GM18507 (cell line): ENCODE results near the gene ZNF813.
"Not testable (repeated sequence)": the region's sequence is repeated elsewhere in the genome, so short reads cannot be mapped to it uniquely, and the experiment has no call there.

ENCODE experiments used
- DNase-seq: peaks from one replicate; pipeline ENCODE4 v3.0.0; 2011; ENCODE audit warnings: low read depth; ENCODE audit not compliant: insufficient read length; ENCODE audit errors: extremely low spot score
- FAIRE-seq: peaks from 2 replicates; lab custom pipeline; 2011; peaks lifted over from hg19 to GRCh38; lab: Jason Lieb, UNC

Gene ZNF813

DNA sequence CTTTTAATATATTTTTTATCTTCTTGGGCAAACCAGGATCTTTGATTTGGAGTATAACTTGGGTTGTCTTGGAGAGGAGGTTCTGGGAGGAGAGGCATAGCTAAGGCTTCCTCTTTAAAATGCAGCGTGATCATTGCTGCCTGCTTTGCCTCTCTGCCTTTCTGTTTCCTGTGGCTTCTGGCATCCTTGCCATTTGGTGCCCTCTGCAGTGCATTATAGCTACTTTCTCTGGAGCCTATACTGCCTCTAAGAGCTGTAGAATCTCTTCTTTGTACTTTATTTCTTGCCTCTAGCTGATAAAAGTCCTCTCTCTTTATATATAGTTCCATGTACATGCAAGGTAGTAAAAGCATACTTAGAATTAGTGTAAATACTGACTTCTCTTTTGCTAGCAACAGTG lies 7.3 kb downstream of the ZNF813 start:
- not testable (repeated sequence) for DNase-seq, FAIRE-seq

DNA sequence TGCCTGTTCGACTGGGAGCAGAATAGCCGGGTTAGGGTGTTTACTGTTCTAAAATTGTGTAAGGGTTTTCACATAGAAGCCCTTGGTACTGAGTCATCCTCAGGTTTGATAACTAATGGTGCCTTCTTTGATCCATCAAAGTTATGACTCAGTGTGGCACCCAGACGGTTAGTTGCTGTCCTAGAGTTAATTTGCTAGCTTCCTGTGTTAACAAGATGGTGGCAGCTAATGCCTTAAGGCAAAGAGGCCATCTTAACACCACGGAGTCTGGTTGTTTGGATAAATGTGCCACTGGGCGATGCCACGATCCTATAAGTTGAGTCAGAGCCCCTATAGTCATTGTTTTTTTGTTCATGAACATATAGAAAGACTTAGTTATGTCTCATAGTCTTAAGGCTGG lies 7.9 kb downstream of the ZNF813 start:
- DNase-seq, FAIRE-seq: not testable (repeated sequence)

- not testable (repeated sequence) for DNase-seq, FAIRE-seq
These were observed 16.2 kb downstream of the ZNF813 start for GRCh38 chr19:53483751-53484150.

DNA sequence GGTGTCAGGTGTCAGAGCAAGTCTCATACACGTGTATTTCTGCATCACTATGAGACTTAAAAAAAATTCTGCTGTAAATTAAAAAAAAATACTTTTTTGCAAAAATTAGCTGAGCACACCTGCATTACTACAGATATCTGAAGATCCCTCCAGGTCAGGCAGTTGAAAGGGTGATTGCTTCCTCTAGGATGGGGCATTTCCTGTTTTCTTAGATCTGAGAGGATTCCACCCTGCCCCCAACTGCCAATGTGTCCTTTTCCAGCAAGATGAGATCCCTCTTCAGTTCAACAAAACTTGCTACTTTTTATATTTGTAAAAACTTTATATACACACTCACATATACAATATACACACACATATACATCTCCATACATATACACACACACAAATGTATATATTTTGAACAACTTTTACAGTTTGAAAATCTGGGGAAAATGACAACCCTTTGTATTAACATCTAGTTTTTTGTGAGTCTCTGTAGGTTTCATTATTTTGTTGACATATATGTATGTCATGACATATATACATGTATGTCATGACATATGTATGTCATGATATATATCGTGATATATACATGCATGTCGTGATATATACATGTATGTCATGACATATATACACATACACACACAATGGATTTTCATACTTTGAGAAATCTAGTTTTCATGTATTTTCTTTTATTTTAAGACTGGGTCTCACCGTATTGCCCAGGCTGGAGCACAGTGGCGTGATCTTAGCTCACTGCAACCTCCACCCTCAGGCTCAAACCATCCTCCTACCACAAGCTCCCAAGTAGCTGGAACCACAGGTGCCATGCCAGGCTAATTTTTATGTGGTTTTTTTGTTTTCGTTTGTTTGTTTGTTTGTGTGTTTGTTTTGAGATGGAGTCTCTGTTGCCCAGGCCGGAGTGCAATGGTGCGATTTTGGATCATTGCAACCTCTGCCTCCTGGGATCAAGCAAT lies 17.8 kb downstream of the ZNF813 start:
- DNase-seq (no peak), FAIRE-seq (no peak)

DNA sequence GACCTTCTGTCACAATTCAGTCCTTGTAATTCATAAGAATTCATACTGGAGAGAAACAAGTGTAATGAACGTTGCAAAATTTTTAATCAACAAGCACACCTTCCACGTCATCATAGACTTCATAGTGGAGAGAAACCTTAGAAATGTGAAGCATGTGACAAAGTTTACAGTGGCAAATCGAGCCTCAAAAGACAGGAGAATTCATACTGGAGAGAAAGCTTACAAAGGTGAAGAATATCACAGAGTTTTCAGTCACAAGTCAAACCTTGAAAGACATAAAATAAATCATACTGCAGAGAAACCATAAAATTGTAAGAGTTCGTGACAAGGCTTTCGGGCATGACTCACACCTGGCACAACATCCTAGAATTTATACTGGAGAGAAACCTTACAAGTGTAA lies 24.6 kb downstream of the ZNF813 start:
- no peak for DNase-seq
- FAIRE-seq: no peak

- FAIRE-seq, DNase-seq: not testable (repeated sequence)
These were observed 29.9 kb downstream of the ZNF813 start for GRCh38 chr19:53497311-53498023.

GRCh38 chr19:53498024-53498395 lies 30.5 kb downstream of the ZNF813 start:
- not testable (repeated sequence) for FAIRE-seq

DNA sequence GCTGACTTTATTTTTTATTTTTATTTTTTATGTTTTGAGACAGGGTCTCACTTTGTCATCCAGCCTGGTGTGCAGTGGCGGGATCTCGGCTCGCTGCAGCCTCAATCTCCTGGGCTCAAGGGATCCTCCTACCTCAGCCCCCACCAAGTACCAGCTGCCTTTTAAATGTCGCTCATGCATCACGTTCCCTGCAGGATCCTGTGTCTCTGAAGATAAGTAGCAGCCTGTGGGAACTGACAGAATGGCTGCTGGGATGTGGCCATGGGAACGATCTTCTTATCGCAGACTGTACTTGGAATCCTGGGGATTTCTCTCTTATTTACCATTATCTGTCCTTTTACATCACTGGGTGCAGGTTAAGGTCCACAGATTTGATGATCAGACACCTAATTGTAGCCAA lies 35.6 kb downstream of the ZNF813 start:
- FAIRE-seq: not testable (repeated sequence)

More at GRCh38 chr19:53498024-53498395, 30.5 kb downstream of the ZNF813 start:
- DNase-seq: not testable (repeated sequence)

DNA sequence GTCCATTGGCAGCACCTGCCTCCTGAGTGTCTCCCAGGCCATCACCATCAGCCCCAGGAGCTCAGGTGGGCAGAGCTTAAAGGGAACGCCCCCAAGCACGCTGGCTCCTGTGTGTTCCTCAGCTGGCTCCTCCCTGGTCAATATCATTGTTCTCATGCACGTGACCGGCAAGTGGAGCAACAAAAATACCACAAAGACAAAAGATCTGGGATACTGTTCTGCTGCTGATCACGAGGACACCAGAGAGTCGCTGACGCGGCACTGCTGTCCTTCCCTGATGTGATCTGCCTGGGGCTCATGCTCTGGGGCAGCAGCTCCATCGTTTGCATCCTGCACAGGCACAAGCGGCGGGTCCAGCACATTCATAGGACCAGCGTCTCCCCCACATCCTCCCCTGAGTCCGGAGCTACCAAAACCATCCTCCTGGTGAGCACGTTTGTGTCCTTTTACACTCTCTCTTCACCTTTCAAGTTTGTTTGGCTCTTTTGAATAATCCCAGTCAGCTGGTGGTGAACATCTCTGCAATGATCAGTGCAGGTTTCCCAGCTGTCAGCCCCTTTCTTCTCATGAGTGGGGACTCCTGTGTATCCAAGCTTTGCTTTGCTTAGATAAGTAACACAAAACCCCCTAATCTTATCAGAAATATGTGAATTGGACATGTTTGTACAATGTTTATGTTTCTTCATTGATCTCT lies 36.3 kb downstream of the ZNF813 start:
- not testable (repeated sequence) for DNase-seq, FAIRE-seq

More for the DNA sequence above, 35.6 kb downstream of the ZNF813 start:
- not testable (repeated sequence) for DNase-seq

DNA sequence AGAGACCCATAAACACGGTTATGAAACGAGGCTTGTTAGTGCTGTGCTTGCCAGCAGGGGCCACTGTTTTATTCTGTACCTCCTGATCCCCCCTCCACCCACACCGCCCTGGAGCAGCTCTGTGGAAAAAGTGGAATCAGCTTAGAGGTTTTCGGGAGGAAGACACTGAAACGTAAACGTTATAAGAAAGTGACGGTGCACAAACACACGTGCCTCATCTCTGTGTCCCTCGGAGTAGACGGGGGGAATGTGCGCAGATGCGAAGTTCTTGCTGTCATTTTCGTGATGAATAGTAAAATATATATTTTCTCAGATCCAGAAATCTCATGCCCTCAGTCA lies 36.8 kb downstream of the ZNF813 start:
- DNase-seq: not testable (repeated sequence)

DNA sequence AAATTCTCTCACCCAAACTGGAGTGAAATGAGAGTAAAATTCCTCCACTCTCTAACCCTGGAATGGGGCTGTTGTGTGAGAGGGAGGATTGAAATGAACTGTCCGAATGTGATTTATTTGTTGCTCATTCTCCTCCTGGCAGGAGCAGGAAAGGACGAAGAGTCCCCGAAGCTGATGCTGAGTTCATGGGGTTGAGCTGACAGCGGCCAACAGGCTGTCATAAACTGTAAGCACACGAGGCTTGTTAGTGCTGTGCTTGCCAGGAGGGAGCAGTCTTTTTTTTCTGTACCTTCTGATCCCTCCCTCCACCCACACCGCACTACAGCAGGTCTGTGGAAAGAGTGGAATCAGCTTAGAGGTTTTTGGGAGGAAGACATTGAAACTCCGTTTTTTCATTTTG lies 37.4 kb downstream of the ZNF813 start:
- no peak for FAIRE-seq
- DNase-seq: no peak

More for the DNA sequence above, 36.8 kb downstream of the ZNF813 start:
- not testable (repeated sequence) for FAIRE-seq

DNA sequence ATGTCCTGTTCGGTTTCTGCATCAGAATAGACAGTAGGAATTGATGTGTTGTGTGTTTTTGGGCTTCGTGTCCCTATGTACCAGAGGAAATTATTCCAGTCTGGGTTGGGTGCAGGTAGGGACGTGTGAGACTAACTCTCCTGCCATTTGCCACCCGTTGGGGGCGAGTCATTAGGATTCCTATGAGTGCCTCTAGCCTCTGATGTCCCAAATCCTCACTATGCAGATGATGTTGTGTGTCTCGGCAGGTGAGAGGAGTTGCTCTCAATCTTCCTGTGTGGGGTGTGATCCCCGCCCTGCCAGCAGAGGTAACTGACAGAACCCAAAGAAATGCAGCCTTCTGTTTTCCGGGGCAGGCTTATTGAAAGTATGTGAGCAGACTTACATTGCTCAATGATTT lies 39.2 kb downstream of the ZNF813 start:
- no peak for FAIRE-seq
- DNase-seq: no peak

DNA sequence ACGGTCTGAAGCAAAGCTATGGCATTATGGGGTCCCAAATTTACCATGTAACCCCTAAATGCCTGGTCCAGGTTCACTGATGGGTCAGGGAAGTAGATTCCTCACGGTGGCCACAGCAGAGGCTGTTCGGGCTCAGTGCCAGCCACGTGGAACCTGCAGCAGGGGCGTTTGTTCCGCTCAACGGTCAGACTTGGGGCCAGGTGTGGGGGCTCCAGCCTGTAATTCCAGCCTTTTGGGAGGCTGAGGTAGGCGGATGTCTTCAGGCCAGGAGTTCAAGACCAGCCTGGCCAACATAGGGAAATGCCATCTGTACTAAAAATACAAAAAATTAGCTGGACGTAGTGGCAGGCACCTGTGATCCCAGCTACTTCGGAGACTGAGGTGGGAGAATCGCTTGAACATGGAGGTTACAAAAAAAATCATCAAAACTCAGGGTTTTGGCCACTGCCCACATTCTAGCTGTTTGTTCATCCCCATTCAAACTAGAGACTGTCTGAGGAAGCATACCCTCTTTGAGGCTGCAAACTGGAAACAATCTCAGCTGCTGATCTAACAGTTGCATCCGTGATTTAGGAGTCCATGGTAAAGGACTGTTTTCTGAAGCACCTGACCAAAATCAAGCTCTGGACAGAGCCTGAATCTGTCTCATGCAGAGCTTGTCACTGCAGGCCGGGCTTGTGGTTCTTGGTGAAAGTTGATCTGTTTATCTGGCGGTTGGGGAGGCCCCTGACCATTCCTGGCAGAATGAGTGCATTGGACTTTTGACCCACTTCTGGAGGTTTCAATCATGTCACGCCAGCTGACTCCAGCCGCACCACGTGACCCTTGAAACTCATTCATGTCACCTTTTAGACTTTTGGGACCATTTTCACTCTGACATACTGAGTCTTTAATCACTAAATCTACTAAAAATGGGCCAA lies 40.2 kb downstream of the ZNF813 start:
- FAIRE-seq (no peak), DNase-seq (no peak)

DNA sequence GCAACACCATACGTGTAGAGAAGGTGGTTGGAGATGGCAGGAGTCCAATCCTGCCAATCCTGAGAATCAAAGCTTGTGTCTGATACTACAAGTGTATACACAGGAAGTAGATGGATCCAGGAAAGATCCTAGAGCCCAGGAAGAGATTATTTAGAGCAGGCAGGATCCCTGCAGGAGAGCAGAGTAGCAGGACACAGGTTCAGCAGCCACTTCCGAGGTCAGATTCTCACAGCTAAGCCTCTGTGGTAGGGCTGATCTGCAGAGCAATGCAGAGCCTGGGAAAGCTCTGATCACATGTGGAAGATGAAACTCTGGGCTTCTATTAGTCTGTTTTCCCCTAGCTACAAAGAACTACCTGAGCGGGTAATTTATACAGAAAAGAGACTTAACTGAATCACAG lies 41.9 kb downstream of the ZNF813 start:
- FAIRE-seq (no peak), DNase-seq (no peak)

- no peak for FAIRE-seq
These were observed 42.3 kb downstream of the ZNF813 start for GRCh38 chr19:53509845-53510244.

DNA sequence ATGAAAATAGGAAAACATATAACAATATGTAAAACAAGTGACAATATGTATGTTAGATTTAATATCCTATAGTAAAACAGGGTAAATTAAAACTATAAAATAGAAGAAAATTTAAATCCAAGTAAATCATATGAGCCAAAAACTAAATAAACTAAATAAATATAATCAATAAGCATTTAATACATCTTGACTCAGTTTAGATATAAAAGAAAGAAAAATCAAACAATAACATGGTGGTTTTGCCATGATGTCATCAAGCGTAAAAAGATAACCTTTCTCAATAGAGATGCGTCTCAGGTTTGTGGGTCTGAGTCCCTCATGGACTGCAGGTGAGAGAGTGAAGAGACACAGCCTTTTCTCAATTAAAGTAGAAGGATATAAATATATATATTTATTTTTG lies 43.8 kb downstream of the ZNF813 start:
- DNase-seq: no peak
- no peak for FAIRE-seq

More at GRCh38 chr19:53509845-53510244, 42.3 kb downstream of the ZNF813 start:
- no peak for DNase-seq

DNA sequence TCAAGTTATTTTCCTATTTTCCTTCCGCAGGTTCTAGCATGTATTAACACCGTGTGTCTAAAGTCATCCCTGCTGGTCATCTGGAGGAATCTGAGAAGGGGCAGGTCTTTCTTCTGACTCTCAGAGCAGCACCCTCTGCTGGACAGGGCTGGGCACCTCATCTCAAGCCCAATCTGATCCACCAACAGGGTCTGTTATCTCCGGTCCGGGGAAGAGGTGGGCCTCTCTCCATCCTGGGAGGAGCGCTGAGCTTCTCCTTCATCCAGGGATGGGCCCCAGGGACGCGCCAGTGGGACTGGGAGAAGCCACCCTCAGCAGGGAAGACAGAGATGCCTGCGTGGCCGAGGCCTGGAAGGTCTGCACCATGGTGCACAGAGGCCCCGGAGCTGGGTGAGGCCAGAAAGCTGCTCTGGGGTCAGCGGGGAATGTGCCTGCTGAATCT lies 44.4 kb downstream of the ZNF813 start:
- no peak for DNase-seq
- FAIRE-seq: no peak

DNA sequence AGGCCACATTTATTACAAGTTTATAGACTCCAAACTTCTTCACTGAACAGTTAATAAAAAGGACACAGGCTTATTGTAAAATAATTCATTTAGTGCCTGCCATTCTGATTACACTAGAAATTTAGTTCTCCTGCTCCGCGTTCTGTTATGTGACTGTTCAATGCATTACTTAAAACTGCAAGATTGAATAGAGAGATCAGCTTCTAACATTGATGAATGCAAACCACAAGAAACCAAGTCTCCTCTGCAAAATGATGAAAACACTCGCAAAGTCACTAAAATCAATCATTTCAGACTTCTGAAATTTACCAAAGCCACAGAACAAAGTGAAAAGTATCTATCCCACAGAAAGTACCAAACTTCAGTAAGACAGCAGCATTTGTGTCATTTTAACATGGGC lies 47.5 kb downstream of the ZNF813 start:
- not testable (repeated sequence) for DNase-seq, FAIRE-seq
